GM21786 (cell line): Measurements from ENCODE around the gene HEATR5A.
"Not testable (repeated sequence)": the region's sequence is repeated elsewhere in the genome, so short reads cannot be mapped to it uniquely, and the experiment has no call there.

Experiments
- ATAC-seq: cut with Tn5 transposase; IDR thresholded peaks from one replicate; pipeline ENCODE4 v1.9.1; 2021; ENCODE audit not compliant: unreplicated experiment

Gene HEATR5A

GRCh38 chr14:31261859-31262731, 158.3 kb downstream of the HEATR5A start:
- peak; percentile 62 for ATAC-seq

DNA sequence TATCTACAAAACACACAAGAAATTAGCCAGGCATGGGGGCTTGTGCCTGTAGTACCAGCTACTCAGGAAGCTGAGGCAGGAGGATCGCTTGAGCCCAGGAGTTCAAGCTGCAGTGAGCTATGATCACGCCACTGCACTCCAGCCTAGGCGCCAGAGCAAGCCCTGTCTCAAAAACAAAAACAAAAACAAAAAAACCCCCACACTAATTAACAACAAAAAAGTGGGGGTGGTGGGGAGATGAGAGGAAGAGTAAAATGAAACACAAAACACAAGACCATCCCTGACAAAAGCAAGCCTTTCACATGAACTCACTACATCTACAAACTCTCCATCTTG, 158.9 kb downstream of the HEATR5A start:
- no peak for ATAC-seq

GRCh38 chr14:31259040-31259435, 161.3 kb downstream of the HEATR5A start:
- not testable (repeated sequence) for ATAC-seq

GRCh38 chr14:31258427-31259039, 161.8 kb downstream of the HEATR5A start:
- ATAC-seq, result no peak

- ATAC-seq, result not testable (repeated sequence)
Observed at GRCh38 chr14:31257554-31258426, 162.6 kb downstream of the HEATR5A start.

DNA sequence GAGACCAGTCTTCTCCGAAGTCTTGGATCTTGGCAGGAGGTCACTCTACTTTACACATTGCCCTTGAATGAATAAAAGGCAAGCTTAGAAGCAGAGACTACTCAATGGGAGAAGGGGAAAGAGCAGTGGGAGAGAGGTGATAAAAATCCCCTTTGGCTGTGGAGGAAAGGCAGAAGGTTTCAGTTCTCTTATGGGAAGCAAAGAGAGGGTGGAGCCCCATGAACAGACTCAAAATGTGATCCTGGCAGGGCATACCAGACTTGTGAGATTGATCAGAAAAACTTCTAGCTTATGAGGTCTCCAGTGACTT, 163.2 kb downstream of the HEATR5A start:
- ATAC-seq, result no peak

DNA sequence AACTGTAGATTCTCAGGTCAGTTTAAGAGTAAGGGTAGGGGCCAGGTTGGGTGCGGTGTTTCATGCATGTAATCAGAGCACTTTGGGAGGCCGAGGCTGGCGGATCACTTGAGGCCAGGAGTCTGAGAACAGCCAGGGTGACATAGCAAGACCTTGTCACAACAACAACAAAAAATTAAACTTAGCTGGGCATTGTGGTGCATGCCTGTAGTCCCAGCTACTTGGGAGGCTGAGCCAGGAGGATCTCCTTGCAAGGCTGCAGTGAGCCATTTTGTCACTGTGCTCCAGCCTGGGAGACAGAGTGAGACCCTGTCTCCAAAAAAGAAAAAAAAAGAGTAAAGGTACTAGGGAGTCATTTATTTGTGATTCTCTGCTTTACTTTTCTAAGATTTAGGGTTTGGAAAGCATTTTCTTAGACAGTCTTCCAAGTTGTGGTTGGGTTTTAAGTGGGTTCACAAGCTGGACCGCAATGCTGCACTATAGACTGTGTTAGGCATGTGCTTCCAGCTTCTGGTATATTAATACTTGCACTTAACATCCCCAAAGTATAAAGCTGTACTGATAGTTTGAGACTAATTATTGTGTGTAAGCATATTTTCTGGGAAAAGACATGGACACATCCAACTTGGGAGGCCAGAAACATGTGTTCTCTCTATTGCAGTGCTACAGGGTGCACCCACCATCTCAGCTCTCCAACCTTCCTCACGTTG, 163.7 kb downstream of the HEATR5A start:
- no peak for ATAC-seq

DNA sequence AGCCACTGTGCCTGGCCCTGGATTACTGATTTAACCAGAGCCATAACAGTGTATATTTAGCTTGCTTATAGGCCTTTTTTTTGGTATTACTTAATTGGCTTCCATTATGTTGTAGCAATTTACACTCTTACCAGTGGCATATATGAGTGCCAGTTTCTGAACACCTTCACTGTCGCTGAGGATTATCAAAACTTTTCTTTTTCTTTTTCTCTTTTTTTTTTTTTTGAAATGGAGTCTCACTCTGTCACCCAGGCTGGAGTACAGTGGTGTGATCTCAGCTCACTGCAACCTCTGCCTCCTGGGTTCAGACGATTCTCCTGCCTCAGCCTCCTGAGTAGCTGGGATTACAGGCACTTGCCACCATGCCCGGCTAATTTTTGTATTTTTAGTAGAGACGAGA, 164.4 kb downstream of the HEATR5A start:
- ATAC-seq, result not testable (repeated sequence)

GRCh38 chr14:31255286-31255685, 165.1 kb downstream of the HEATR5A start:
- ATAC-seq, result no peak

DNA sequence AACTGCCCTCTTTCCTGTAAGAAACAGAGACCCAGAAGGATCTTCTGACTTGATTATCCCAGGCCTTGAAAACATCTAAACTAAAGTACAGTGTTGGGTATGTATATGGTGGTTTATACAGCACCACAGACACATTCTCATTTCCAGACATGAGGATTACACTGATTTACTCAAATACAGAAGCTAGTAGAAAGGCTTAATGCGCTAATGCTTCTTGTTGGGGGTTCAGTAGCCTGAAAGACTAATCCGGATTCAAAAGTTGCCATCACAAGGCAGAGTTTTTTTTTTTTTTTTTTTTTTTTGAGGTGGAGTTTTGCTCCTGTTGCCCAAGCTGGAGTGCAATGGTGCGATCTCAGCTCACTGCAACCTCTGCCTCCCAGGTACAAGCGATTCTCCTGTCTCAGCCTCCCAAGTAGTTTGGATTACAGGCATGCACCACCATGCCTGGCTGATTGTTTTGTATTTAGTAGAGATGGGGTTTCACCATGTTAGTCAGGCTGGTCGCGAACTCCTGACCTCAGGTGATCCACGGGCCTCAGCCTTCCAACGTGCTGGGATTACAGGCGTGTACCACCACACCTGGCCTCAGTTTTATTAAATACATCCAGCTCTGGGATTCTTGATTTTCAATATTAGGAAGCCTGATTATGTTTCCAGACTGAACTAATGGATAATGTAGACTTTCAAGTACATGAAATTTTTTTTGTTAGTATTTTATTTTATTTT, 166.4 kb downstream of the HEATR5A start:
- ATAC-seq, result no peak

DNA sequence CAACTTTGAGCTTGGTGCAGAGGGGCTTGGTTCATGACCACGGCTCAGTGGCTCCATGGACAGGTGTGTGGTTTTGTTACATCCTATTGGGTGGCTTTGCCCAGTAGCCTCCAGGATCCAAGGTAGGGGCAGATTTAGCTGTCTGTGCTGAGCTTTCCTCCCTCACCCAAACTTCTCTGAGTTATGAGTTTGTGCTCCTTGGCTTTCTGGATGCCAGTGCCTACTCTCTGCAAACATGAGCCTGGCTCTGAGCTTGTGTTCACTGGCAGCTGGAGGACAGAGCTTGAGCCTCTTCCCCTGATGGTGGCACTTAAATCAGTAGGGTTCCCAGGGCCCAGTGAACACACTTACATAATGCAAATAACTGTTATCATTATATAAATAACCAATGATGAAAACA, 167.5 kb downstream of the HEATR5A start:
- ATAC-seq, result no peak

DNA sequence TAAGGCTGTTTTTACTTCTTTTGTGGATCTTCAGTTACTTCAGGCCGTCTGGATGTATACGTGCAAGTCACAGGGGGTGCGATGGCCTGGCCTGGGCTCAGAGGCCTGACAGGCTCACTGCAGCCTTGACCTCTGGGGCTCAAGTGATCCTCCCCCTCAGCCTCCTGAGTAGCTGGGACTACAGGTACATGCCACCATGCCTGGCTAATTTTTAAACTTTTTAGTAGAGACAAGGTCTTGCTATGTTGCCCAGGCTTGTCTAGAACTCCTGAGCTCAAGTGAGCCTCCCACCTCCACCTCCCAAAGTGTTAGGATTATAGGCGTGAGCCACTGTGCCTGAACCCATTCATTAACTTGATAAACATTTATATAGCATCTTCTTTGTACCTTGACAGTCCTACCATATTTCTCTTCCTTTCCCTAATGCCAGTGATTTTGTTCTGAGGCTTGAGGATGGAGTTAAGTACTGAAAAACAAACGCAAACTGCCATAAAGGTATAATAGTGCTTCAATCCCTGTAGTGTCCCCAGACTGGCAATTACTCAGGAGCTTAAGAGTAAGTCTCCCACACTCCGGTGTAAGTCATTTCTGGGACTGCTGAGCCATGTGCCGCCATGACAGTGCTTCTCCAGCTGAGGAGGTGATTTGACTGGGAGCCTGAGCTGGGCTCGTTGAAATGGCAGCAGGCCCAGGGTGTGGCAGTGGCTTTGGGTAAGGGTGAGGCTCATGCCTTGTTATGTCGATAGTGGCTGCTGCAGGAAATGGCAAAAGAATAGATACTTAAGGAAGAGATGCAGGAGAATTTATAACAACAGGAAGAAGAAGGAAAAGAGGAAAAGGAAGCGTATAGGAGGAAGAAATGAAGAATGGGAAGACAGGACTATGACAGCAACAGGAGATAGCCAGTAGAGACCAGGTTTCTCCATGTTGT, 169.1 kb downstream of the HEATR5A start:
- ATAC-seq, result no peak

GRCh38 chr14:31244626-31245025, 175.7 kb downstream of the HEATR5A start:
- ATAC-seq, result no peak

DNA sequence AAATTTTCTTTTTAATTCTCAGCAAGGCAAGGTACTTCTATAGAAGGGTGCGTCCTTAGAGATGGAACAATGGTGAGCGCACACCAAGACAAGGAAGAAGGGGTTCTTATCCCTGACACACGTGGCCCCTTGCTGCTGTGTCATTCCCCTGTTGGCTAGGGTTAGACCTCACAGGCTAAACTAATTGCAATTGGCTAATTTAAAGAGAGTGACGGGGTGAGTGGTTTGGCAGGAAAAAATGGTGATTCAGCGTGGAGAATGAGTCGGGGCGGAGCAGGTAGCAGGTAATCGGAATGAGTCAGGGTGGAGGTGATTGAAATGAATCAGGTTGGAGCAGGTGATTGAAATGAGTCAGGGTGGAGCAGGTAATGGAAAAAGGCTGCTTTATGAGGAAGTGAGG, 176.5 kb downstream of the HEATR5A start:
- ATAC-seq, result no peak

GRCh38 chr14:31242161-31242940, 178.0 kb downstream of the HEATR5A start:
- ATAC-seq, result not testable (repeated sequence)
